Pancreas (tissue), 10 donors: Measurements from ENCODE around the gene MED13. TPM values are rescaled to one million over a fixed set of nuclear protein-coding genes. Genes with fewer than 3 reads are reported as not detected.
A peak's percentile ranks its signal among the peaks of the same experiment; 100 is the strongest.
"Not testable (repeated sequence)": the region's sequence is repeated elsewhere in the genome, so short reads cannot be mapped to it uniquely, and the experiment has no call there.

ENCODE experiments used
- ATAC-seq, 4 donors: fragments of 200-7000 bp; cut with Tn5 transposase; one replicate each; pipeline versions ENCODE4 v1.8.0 to v1.9.1; 2020; ENCODE audit warnings: mild to moderate bottlenecking in 4 of 4, moderate library complexity in 4 of 4
- DNase-seq, 6 donors: peaks; one replicate each; pipeline ENCODE4 v3.0.0-alpha.2; 2020
- FAIRE-seq: peaks from 2 replicates; lab custom pipeline; 2012; peaks lifted over from hg19 to GRCh38; lab: Jason Lieb, UNC
- H3K27ac ChIP-seq, 4 donors: fragments of 200-600 bp; sonication (generic); 1 replicate in 3 of 4; 2 replicates in 1 of 4; pipeline versions ENCODE4 v1.5.0 to v1.8.0; 2020
- H3K27me3 ChIP-seq, 4 donors: fragments of 200-600 bp; one replicate each; pipeline ENCODE4 v1.8.0; 2021
- H3K36me3 ChIP-seq, 3 donors: fragments of 200-600 bp; sonication (generic) in 1 of 3; one replicate each; pipeline versions ENCODE4 v1.5.0 to v1.8.0; 2020 to 2021
- H3K4me1 ChIP-seq, 3 donors: fragments of 200-600 bp; one replicate each; pipeline ENCODE4 v1.8.0; 2021
- H3K4me3 ChIP-seq, 4 donors: fragments of 200-600 bp; sonication (generic) in 2 of 4; one replicate each; pipeline versions ENCODE4 v1.5.0 to v1.8.0; 2020 to 2021
- H3K9me3 ChIP-seq, 4 donors: fragments of 200-600 bp; one replicate each; pipeline ENCODE4 v1.8.0; 2021
- whole genome bisulfite sequencing, 2 donors: extraction: QIAGEN DNeasy Blood & Tissue Kit; methylation state at CpG; one replicate each; pipeline ENCODE4 v1.1.7; 2013; 5-methylcytosine and 5-hydroxymethylcytosine counted together
- intact Hi-C, 3 donors: fragments of 100-400 bp; cut with DNase I; formaldehyde crosslinking; loops; one replicate each; pipeline versions ENCODE4 v1.11.1 to v1.14.2; 2022
- polyA plus RNA-seq, 2 donors: library from polyadenylated mRNA; stranded (reverse); fragments of 200-250 nt; gene quantifications; one replicate each; pipeline ENCODE4 v1.2.3, GENCODE V29; 2013
- total RNA-seq, 6 donors: library from RNA; stranded (reverse); fragmentation: NEBNext Ultra II Directional in 4 of 6; extraction: Animal tissue kit (Norgen Biotek cat#: 25700) in 4 of 6; gene quantifications; one replicate each; pipeline versions ENCODE4 v1.2.1 to v1.2.4, GENCODE V29; 2021 to 2023
- TF ChIP-seq, protein P1 (sequence below), 4 donors: fragments of 200-600 bp; sonication (generic) in 3 of 4; IDR thresholded peaks; one replicate each; pipeline versions ENCODE4 v1.5.0 to v1.8.0; 2021; ENCODE audit warnings: antibody characterized with exemption in 4 of 4
- donor health status: healthy with polysubstance abuse.
- donor health status: DM: no; HTN: no; CAD: no; lungs with moderate emphysema.
- donor health status: DM: no; HTN: no; CAD: no.
- donor health status: control.
- donor health status: control.
- donor health status: Bipolar disorder and iron deficiency.
- donor health status: DM: yes; HTN: yes; CAD: no.
- donor health status: DM: no; HTN: no; CAD: no.
- donor health status: DM: no; HTN: no; CAD: no.
- donor health status: DM: yes; HTN: yes; CAD: no.

Gene MED13
- total and polyA plus RNA-seq, 8 donors: 5.0 to 39.8 (median 27.6) TPM

DNA sequence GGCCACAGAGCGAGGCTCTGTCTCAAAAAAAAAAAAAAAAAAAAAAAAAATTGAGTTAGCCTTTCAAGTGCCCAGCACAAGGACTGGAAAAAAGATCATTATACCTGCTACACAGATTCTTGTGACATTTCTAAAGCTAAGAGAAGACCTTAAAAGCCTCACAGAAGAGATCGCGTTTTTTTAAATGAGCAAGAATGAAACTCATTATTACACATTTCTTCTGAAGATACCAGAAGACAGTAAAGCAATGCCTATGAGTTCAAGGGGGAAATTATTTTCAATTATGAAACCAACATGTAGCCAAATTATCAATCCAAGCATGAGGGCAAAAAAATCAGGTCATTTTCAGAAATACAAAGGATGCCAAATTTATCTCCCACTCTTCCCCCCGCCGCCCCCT is 56.8 kb downstream of the MED13 start:
- TF ChIP-seq, protein P1, sequence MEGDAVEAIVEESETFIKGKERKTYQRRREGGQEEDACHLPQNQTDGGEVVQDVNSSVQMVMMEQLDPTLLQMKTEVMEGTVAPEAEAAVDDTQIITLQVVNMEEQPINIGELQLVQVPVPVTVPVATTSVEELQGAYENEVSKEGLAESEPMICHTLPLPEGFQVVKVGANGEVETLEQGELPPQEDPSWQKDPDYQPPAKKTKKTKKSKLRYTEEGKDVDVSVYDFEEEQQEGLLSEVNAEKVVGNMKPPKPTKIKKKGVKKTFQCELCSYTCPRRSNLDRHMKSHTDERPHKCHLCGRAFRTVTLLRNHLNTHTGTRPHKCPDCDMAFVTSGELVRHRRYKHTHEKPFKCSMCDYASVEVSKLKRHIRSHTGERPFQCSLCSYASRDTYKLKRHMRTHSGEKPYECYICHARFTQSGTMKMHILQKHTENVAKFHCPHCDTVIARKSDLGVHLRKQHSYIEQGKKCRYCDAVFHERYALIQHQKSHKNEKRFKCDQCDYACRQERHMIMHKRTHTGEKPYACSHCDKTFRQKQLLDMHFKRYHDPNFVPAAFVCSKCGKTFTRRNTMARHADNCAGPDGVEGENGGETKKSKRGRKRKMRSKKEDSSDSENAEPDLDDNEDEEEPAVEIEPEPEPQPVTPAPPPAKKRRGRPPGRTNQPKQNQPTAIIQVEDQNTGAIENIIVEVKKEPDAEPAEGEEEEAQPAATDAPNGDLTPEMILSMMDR (IDR thresholded peaks at IDR 0.05): no peak
- H3K36me3 ChIP-seq: peaks cover 0 to 7% (median 3%) of the 10 kb centered on the region in 3 donors
- FAIRE-seq: no peak
- no peak for ATAC-seq
- WGBS, 2 donors: 91 to 96% methylated on average over 5 of the region's 5 CpGs
- H3K4me1 ChIP-seq: no peaks in the 10 kb centered on the region
- H3K27ac ChIP-seq: no peak overlapping the region
- intact Hi-C loops: no loop called here
- no peaks in the 10 kb centered on the region for H3K27me3 ChIP-seq
- H3K9me3 ChIP-seq: no peaks in the 10 kb centered on the region
- DNase-seq: no peak
- H3K4me3 ChIP-seq: no peak overlapping the region

- H3K27me3 ChIP-seq: no peaks in the 10 kb centered on the region
- FAIRE-seq (no peak), ATAC-seq (no peak), DNase-seq (no peak)
- no peak overlapping the region for H3K4me3 ChIP-seq
- intact Hi-C loops: no loop called here
- TF ChIP-seq, protein P1 (IDR thresholded peaks at IDR 0.05): no peak
- no peaks in the 10 kb centered on the region for H3K4me1 ChIP-seq
- H3K36me3 ChIP-seq: peaks cover 0 to 6% (median 3%) of the 10 kb centered on the region in 3 donors
- no peak overlapping the region for H3K27ac ChIP-seq
- H3K9me3 ChIP-seq: no peaks in the 10 kb centered on the region
Observed at GRCh38 chr17:62004388-62004787, 60.7 kb downstream of the MED13 start.

- H3K27ac ChIP-seq, FAIRE-seq, H3K36me3 ChIP-seq, DNase-seq, H3K27me3 ChIP-seq, H3K4me1 ChIP-seq, H3K9me3 ChIP-seq, intact Hi-C loops, H3K4me3 ChIP-seq, ATAC-seq: not testable (repeated sequence)
- WGBS, 2 donors: 81% methylated on average over 3 of the region's 3 CpGs
Observed at GRCh38 chr17:62003141-62003540, 61.9 kb downstream of the MED13 start.

DNA sequence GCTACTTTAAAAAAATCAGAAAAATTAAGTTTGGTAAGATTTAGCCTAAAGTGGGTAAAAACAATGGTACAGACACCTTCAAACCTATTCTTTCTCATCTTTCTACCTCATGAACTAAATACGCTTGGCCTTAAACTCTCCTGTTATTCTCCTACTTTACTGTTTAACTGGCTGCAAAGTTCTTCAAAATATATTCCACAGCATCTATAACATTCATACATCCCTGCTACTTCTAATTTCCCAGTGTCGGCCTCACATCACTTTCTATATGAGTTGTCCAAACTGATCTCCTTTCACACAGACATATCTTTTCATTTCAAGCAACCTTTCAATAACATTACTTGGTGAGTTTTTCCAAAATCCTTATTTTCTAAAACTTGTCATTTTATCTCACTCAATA is 64.0 kb downstream of the MED13 start:
- 97 to 99% methylated on average over 2 of the region's 2 CpGs for WGBS, 2 donors
- intact Hi-C loops: no loop called here
- Histone ChIP-seq H3K4me1 (peaks cover 6 to 19% (median 16%) of the 10 kb centered on the region in 3 donors), H3K27me3 (no peaks in the 10 kb centered on the region), H3K4me3 (no peak overlapping the region), H3K27ac (no peak overlapping the region), H3K9me3 (no peaks in the 10 kb centered on the region), H3K36me3 (no peaks in the 10 kb centered on the region)
- FAIRE-seq: no peak
- TF ChIP-seq, protein P1 (IDR thresholded peaks at IDR 0.05): no peak
- ATAC-seq: no peak
- DNase-seq: no peak

DNA sequence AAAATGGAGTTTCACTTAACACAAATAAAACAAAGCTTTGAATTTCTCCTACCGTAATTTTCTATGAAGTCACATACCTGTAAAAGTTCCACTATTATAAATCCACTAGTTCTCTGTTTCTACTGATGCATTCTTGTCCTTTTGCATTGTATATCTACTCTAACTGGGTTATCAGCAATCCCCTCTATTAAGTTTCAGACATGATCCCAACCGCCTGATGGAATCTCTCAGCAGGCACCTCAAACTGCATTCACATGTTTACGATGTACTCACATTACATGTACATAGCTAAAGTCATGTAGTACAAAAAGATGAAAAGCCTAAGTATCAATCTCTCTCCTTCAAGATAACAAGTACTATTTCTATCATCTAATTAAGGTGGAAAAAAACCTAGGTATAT is 64.9 kb downstream of the MED13 start:
- ATAC-seq (no peak), DNase-seq (no peak), FAIRE-seq (no peak)
- Histone ChIP-seq H3K36me3 (no peaks in the 10 kb centered on the region), H3K4me1 (peaks cover 6 to 19% (median 16%) of the 10 kb centered on the region in 3 donors), H3K9me3 (no peaks in the 10 kb centered on the region), H3K27me3 (no peaks in the 10 kb centered on the region), H3K27ac (no peak overlapping the region), H3K4me3 (no peak overlapping the region)
- WGBS, 2 donors: 90 to 96% methylated on average over 3 of the region's 3 CpGs
- intact Hi-C loops: no loop called here
- TF ChIP-seq, protein P1 (IDR thresholded peaks at IDR 0.05): no peak

DNA sequence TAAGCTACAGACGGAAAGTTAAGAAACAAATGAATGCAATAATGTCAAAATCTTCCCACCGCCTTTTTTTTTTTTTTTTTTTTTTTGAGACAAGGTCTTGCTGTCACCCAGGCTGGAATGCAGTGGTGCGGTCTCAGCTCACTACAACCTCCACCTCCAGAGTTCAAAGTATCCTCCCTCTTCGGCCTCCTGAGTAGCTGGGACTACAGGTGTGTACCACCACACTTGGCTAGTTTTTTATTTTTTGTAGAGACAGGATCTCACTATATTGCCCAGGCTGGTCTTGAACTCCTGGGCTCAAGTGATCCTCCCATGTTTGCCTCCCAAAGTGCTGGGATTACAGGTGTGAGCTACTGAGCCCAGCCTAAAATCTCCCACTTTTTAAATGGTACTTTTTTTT is 66.5 kb downstream of the MED13 start:
- peaks cover 6 to 19% (median 16%) of the 10 kb centered on the region in 3 donors for H3K4me1 ChIP-seq
- H3K27ac ChIP-seq, H3K9me3 ChIP-seq, H3K27me3 ChIP-seq, FAIRE-seq, H3K36me3 ChIP-seq, intact Hi-C loops, H3K4me3 ChIP-seq, DNase-seq: not testable (repeated sequence)
- peak in 2 of 4 donors; percentile 11 to 21 for ATAC-seq
- 73 to 79% methylated on average over 4 of the region's 4 CpGs for WGBS, 2 donors
